GM12878 (cell line): ENCODE results near the gene DPRX. TPM values are rescaled to one million over a fixed set of nuclear protein-coding genes. Genes with fewer than 3 reads are reported as not detected.

Experiments
- ATAC-seq: fragments of 200-7000 bp; cut with Tn5 transposase; 3 replicates; pipeline ENCODE4 v1.9.1; 2020; ENCODE audit warnings: mild to moderate bottlenecking, moderate library complexity
- BruUV-seq: library from RNA; stranded (reverse); fragments of 400-500 nt; replicated peaks from 2 replicates; lab custom pipeline; 2021; lab: Mats Ljungman, UMichigan
- CTCF ChIA-PET: fragments of 300-600 bp; sonication (Branson Sonifier 250); formaldehyde crosslinking; extraction: SDS; loops from one replicate; lab custom pipeline; 2021; ENCODE audit warnings: inconsistent platforms; lab: Yijun Ruan, JAX
- POLR2A ChIA-PET: fragments of 350-600 bp; formaldehyde crosslinking; extraction: SDS; loops from one replicate; lab custom pipeline; 2021; ENCODE audit warnings: inconsistent platforms; lab: Charles Lee
- RAD21 ChIA-PET: fragments of 300-600 bp; sonication (Branson Sonifier 250); formaldehyde crosslinking; loops from one replicate; lab custom pipeline; 2023; ENCODE audit warnings: antibody characterized with exemption; ENCODE audit not compliant: unreplicated experiment; lab: Charles Lee
- SMC1A ChIA-PET: fragments of 300-600 bp; sonication (Branson Sonifier 250); formaldehyde crosslinking; loops from one replicate; lab custom pipeline; 2023; ENCODE audit not compliant: unreplicated experiment, uncharacterized antibody; lab: Charles Lee
- DNase-seq: peaks from one replicate; pipeline ENCODE4 v3.0.0-alpha.2; 2011; ENCODE audit warnings: low read depth, low spot score
- FAIRE-seq: peaks from 3 replicates; lab custom pipeline; 2011; peaks lifted over from hg19 to GRCh38; lab: Jason Lieb, UNC
- H2AFZ ChIP-seq: 2 replicates; pipeline ENCODE4 v1.6.0; 2011; ENCODE audit warnings: low read depth, low read length, control low read depth; ENCODE audit not compliant: control insufficient read depth
- H3K27ac ChIP-seq: 2 replicates; pipeline ENCODE4 v1.5.1; 2011; ENCODE audit warnings: control low read depth; ENCODE audit not compliant: control insufficient read depth, insufficient read depth
- H3K27me3 ChIP-seq, 2 experiments: replicated peaks in 1 of 2; 2 replicates each; pipeline versions ENCODE4 v1.6.0 to v1.6.1; 2011; ENCODE audit warnings: low read length in 1 of 2; ENCODE audit not compliant: control insufficient read depth in 2 of 2, insufficient read depth in 2 of 2
- H3K36me3 ChIP-seq, 2 experiments: 2 replicates each; pipeline ENCODE4 v1.5.1; 2011; ENCODE audit warnings: low read length in 1 of 2; ENCODE audit not compliant: control insufficient read depth in 2 of 2, insufficient read depth in 2 of 2
- H3K4me1 ChIP-seq: 2 replicates; pipeline ENCODE4 v1.6.1; 2011; ENCODE audit warnings: mild to moderate bottlenecking, low read length, moderate library complexity, mixed read lengths; ENCODE audit not compliant: control insufficient read depth, insufficient read depth
- H3K4me2 ChIP-seq: 2 replicates; pipeline ENCODE4 v1.6.0; 2011; ENCODE audit warnings: control low read depth; ENCODE audit not compliant: control insufficient read depth, insufficient read depth
- H3K4me3 ChIP-seq: fragments of 200-600 bp; sonication (generic); 2 replicates; pipeline ENCODE4 v1.5.1; 2016
- H3K79me2 ChIP-seq: 2 replicates; pipeline ENCODE4 v1.6.0; 2011; ENCODE audit warnings: low read length; ENCODE audit not compliant: control insufficient read depth, insufficient read depth
- H3K9ac ChIP-seq: 2 replicates; pipeline ENCODE4 v1.8.0; 2011; ENCODE audit warnings: low read length, control low read depth, mixed read lengths; ENCODE audit not compliant: control insufficient read depth, insufficient read depth
- H3K9me3 ChIP-seq: replicated peaks from 3 replicates; pipeline ENCODE4 v1.5.1; 2011; ENCODE audit warnings: mild to moderate bottlenecking, low read length; ENCODE audit not compliant: control insufficient read depth, insufficient read depth
- H4K20me1 ChIP-seq: 2 replicates; pipeline ENCODE4 v1.6.0; 2011; ENCODE audit not compliant: control insufficient read depth, insufficient read depth
- CREB1 ChIP-seq: IDR thresholded peaks from 2 replicates; pipeline ENCODE4 v1.6.1; 2012; ENCODE audit warnings: low read depth, mild to moderate bottlenecking, inconsistent platforms
- IRF4 ChIP-seq: IDR thresholded peaks from 2 replicates; pipeline ENCODE4 v1.6.1; 2011; ENCODE audit warnings: low read depth, low read length
- NBN ChIP-seq: fragments of 450-650 bp; IDR thresholded peaks from 2 replicates; pipeline ENCODE4 v1.6.1; 2016
- STAT1 ChIP-seq: fragments of 450-650 bp; conservative IDR thresholded peaks from 2 replicates; pipeline ENCODE4 v1.6.1; 2014; ENCODE audit warnings: antibody characterized with exemption, mild to moderate bottlenecking
- WGBS: methylation state at CpG from one replicate; pipeline ENCODE4 v1.1.6; 2016; ENCODE audit warnings: low lambda C conversion rate; ENCODE audit not compliant: insufficient replicate concordance, insufficient coverage; ENCODE audit errors: missing lambda C conversion rate; 5-methylcytosine and 5-hydroxymethylcytosine counted together
- in situ Hi-C: fragments of 300-500 bp; cut with MboI; formaldehyde crosslinking; loops from 9 replicates; pipeline ENCODE4 v1.14.3; 2018; ENCODE audit warnings: mixed read lengths
- intact Hi-C: fragments of 100-400 bp; cut with micrococcal nuclease; formaldehyde crosslinking; loops from one replicate; pipeline ENCODE4 v1.14.2; 2022; ENCODE audit not compliant: unreplicated experiment
- polyA plus RNA-seq, 11 experiments: library from polyadenylated mRNA; depleted of rRNA in 4 of 11; unstranded in 6 of 11; stranded (reverse) in 5 of 11; fragments of >200 nt; fragmentation: Nextera tagmentation in 4 of 11; fragmentation: Illumina TruSeq in 1 of 11; extraction: Ambion mirVana in 4 of 11; extraction: Trizol in 1 of 11; gene quantifications; 1 replicate in 1 of 11; 2 replicates in 10 of 11; pipeline versions ENCODE4 v1.2.1 to v1.2.3, GENCODE V29; 2011 to 2016; ENCODE audit warnings: inconsistent platforms in 2 of 11, missing spikeins in 2 of 11, low read depth in 1 of 11
- total RNA-seq, 4 experiments: library from RNA; depleted of rRNA in 3 of 4; stranded (reverse); fragments of >200 nt in 3 of 4; fragmentation: Illumina TruSeq in 1 of 4; extraction: Trizol in 1 of 4; gene quantifications; 2 replicates each; pipeline versions ENCODE4 v1.2.1 to v1.2.3, GENCODE V29; 2013 to 2021
- TF ChIP-seq, protein P1 (sequence below): fragments of 450-650 bp; IDR thresholded peaks from 2 replicates; pipeline ENCODE4 v1.6.1; 2017; ENCODE audit warnings: borderline replicate concordance

The DPRX gene
- total and polyA plus RNA-seq, 10 of the 15 experiments (the other 5 are each of a cell fraction or from before 2014, with no cell fraction given), result not detected

DNA sequence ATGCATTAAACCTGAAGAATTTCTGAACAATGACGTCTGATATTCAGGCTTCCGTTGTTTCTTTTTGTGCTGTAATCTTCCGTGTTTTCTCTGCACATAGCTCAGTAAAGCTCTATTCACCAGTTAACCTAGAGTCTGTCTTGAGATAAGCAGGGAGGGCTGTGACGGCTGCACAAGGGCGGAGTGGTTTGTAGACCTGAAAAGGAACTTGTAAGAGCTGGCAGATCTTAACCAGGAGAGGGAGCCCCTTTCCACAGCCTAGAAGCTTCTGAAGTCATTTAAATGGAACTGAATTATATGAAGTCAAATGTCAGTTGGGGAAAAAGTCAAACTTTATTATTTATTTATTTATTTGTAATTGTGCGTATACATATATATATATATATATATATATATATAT lies 27.5 kb downstream of the DPRX start:
- H2AFZ ChIP-seq, result no peak overlapping the region
- ATAC-seq (no peak), FAIRE-seq (no peak), DNase-seq (no peak)
- WGBS, result 54% methylated on average over 6 of the region's 6 CpGs
- BruUV-seq, result no TSS peak
- H3K4me3 ChIP-seq, result no peak overlapping the region
- H3K79me2 ChIP-seq, result no peaks in the 10 kb centered on the region
- no peak overlapping the region for H3K27ac ChIP-seq
- H3K36me3 ChIP-seq, result no peaks in the 10 kb centered on the region
- intact Hi-C loops, result no loop called here
- ChIA-PET POLR2A (no interaction called here), CTCF (interaction anchor here (0.7 kb wide), 1 partner anchor 221 kb away, joined by 3 read pairs; no protein-coding TSS in a partner anchor), RAD21 (no interaction called here), SMC1A (no interaction called here)
- H3K27me3 ChIP-seq, result no peaks in the 10 kb centered on the region
- TF ChIP-seq NBN (no peak), IRF4 (no peak)
- TF ChIP-seq, protein P1, sequence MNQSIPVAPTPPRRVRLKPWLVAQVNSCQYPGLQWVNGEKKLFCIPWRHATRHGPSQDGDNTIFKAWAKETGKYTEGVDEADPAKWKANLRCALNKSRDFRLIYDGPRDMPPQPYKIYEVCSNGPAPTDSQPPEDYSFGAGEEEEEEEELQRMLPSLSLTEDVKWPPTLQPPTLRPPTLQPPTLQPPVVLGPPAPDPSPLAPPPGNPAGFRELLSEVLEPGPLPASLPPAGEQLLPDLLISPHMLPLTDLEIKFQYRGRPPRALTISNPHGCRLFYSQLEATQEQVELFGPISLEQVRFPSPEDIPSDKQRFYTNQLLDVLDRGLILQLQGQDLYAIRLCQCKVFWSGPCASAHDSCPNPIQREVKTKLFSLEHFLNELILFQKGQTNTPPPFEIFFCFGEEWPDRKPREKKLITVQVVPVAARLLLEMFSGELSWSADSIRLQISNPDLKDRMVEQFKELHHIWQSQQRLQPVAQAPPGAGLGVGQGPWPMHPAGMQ, result no peak
- no peaks in the 10 kb centered on the region for H3K4me1 ChIP-seq
- no peaks in the 10 kb centered on the region for H4K20me1 ChIP-seq
- no peaks in the 10 kb centered on the region; the same call in 2 of the 3 replicates for H3K9me3 ChIP-seq
- in situ Hi-C loops, result no loop called here
- H3K4me2 ChIP-seq, result no peak overlapping the region
- H3K9ac ChIP-seq, result no peak overlapping the region

DNA sequence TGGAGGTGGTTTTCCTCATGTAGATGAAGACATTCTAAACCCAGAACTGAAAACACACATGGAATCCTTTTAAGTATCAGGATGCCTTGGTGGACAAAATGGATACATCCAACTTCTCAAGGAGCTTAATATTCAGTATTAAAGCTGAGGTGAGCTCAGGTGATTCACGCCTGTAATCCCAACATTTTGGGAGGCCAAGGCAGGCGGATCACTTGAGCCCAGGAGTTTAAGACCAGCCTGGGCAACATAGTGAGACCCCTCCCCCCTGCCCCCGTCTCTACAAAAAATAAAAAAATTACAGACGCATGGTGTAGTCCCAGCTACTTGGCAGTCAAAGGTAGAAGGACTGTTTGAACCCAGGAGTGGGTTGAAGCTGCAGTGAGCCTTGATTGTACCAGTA lies 28.8 kb downstream of the DPRX start:
- H3K27ac ChIP-seq, result no peak overlapping the region
- no peak overlapping the region for H2AFZ ChIP-seq
- TF ChIP-seq CREB1 (no peak), STAT1 (no peak)
- H4K20me1 ChIP-seq, result no peaks in the 10 kb centered on the region
- no peaks in the 10 kb centered on the region; the same call in 2 of the 3 replicates for H3K9me3 ChIP-seq
- ChIA-PET POLR2A (no interaction called here), SMC1A (no interaction called here), CTCF (no interaction called here), RAD21 (no interaction called here)
- no peak overlapping the region for H3K4me2 ChIP-seq
- in situ Hi-C loops, result no loop called here
- H3K27me3 ChIP-seq, result no peaks in the 10 kb centered on the region
- H3K4me1 ChIP-seq, result no peaks in the 10 kb centered on the region
- no peak overlapping the region for H3K9ac ChIP-seq
- ATAC-seq (no peak), DNase-seq (no peak), FAIRE-seq (no peak)
- intact Hi-C loops, result no loop called here
- no peak overlapping the region for H3K4me3 ChIP-seq
- no TSS peak for BruUV-seq
- 32% methylated on average over 4 of the region's 4 CpGs for WGBS
- H3K79me2 ChIP-seq, result no peaks in the 10 kb centered on the region
- no peaks in the 10 kb centered on the region for H3K36me3 ChIP-seq
